OCI-LY3 (cell line): ENCODE measurements around the gene SUSD4.

Source experiments
- H2AFZ ChIP-seq: fragments of 200-600, 300-600 bp; shearing (Covaris generic); 2 replicates; pipeline ENCODE4 v1.6.0; 2014; ENCODE audit warnings: antibody characterized with exemption, low read depth, low read length
- H3K27ac ChIP-seq: fragments of 200-600, 300-600 bp; sonication (generic); 2 replicates; pipeline ENCODE4 v1.5.1; 2014; ENCODE audit warnings: mild to moderate bottlenecking, low read length, moderate library complexity, mixed read lengths
- H3K27me3 ChIP-seq: fragments of 200-600, 300-600 bp; sonication (generic); 2 replicates; pipeline ENCODE4 v1.6.1; 2014; ENCODE audit warnings: low read depth, low read length, mixed read lengths
- H3K36me3 ChIP-seq: fragments of 200-600, 300-600 bp; sonication (generic); replicated peaks from 2 replicates; pipeline ENCODE3; 2014; ENCODE audit warnings: low read depth, low read length, mixed read lengths
- H3K4me1 ChIP-seq: fragments of 300-600, 200-600 bp; sonication (generic); 2 replicates; pipeline ENCODE4 v1.6.1; 2014; ENCODE audit warnings: low read length, mixed read lengths
- H3K4me2 ChIP-seq: fragments of 200-600, 300-600 bp; sonication (generic); 2 replicates; pipeline ENCODE4 v1.6.1; 2014; ENCODE audit warnings: low read length, mixed read lengths
- H3K4me3 ChIP-seq: fragments of 300-600, 200-600 bp; sonication (generic); 2 replicates; pipeline ENCODE4 v1.5.1; 2014; ENCODE audit warnings: antibody characterized with exemption, mild to moderate bottlenecking, low read length, moderate library complexity
- H3K79me2 ChIP-seq: fragments of 300-600, 200-600 bp; shearing (Covaris generic); 2 replicates; pipeline ENCODE4 v1.6.1; 2014; ENCODE audit warnings: mild to moderate bottlenecking, low read length, mixed read lengths
- H3K9ac ChIP-seq: fragments of 300-600, 200-600 bp; shearing (Covaris generic); 2 replicates; pipeline ENCODE4 v1.6.0; 2014; ENCODE audit warnings: mild to moderate bottlenecking, low read length, moderate library complexity
- H3K9me3 ChIP-seq: fragments of 200-600, 300-600 bp; shearing (Covaris generic); 2 replicates; pipeline ENCODE4 v1.6.1; 2014; ENCODE audit warnings: low read length, mixed read lengths; ENCODE audit not compliant: insufficient read depth
- H4K20me1 ChIP-seq: fragments of 200-600, 300-600 bp; sonication (generic); 2 replicates; pipeline ENCODE4 v1.6.1; 2016; ENCODE audit warnings: low read length, mixed read lengths; ENCODE audit not compliant: insufficient read depth
- CTCF ChIP-seq: fragments of 200-600, 300-600 bp; sonication (generic); IDR thresholded peaks from 2 replicates; pipeline ENCODE4 v1.5.1; 2014; ENCODE audit warnings: antibody characterized with exemption, low read length, low read depth
- EZH2phosphoT487 ChIP-seq: fragments of 200-600 bp; shearing (Covaris generic); IDR thresholded peaks from 2 replicates; pipeline ENCODE4 v1.6.1; 2018; ENCODE audit warnings: antibody characterized with exemption, mixed run types, low read depth

Gene SUSD4

GRCh38 chr1:223203034-223203408, 161.0 kb downstream of the SUSD4 start:
- H3K27me3 ChIP-seq, result peaks cover 14% of the 10 kb centered on the region
- H3K4me3 ChIP-seq, result no peak overlapping the region
- H3K36me3 ChIP-seq, result no peaks in the 10 kb centered on the region
- no peaks in the 10 kb centered on the region for H4K20me1 ChIP-seq
- H3K4me2 ChIP-seq, result no peak overlapping the region
- no peaks in the 10 kb centered on the region for H3K79me2 ChIP-seq
- H3K4me1 ChIP-seq, result no peaks in the 10 kb centered on the region
- H3K27ac ChIP-seq, result no peak overlapping the region
- TF ChIP-seq CTCF (no peak), EZH2phosphoT487 (no peak)
- H3K9ac ChIP-seq, result no peak overlapping the region
- no peak overlapping the region for H2AFZ ChIP-seq
- H3K9me3 ChIP-seq, result no peaks in the 10 kb centered on the region

- Histone ChIP-seq H3K4me2 (no peak overlapping the region), H3K36me3 (no peaks in the 10 kb centered on the region), H3K79me2 (no peaks in the 10 kb centered on the region), H4K20me1 (no peaks in the 10 kb centered on the region), H3K4me1 (no peaks in the 10 kb centered on the region), H3K4me3 (no peak overlapping the region), H3K27me3 (peaks cover 9% of the 10 kb centered on the region; the same call in 1 of the 2 replicates), H3K9me3 (no peaks in the 10 kb centered on the region), H3K9ac (no peak overlapping the region), H3K27ac (no peak overlapping the region), H2AFZ (no peak overlapping the region)
- no peak for TF ChIP-seq EZH2phosphoT487
- no peak for TF ChIP-seq CTCF
These were observed 161.5 kb downstream of the SUSD4 start for GRCh38 chr1:223202376-223203033.

- Histone ChIP-seq H3K4me2 (no peak overlapping the region), H2AFZ (no peak overlapping the region), H3K36me3 (no peaks in the 10 kb centered on the region), H4K20me1 (no peaks in the 10 kb centered on the region), H3K4me3 (no peak overlapping the region), H3K9ac (no peak overlapping the region), H3K9me3 (no peaks in the 10 kb centered on the region), H3K79me2 (no peaks in the 10 kb centered on the region), H3K4me1 (no peaks in the 10 kb centered on the region), H3K27me3 (peaks cover 7% of the 10 kb centered on the region; the same call in 1 of the 2 replicates), H3K27ac (no peak overlapping the region)
- TF ChIP-seq CTCF, result no peak
- TF ChIP-seq EZH2phosphoT487, result no peak
These were observed 162.0 kb downstream of the SUSD4 start for GRCh38 chr1:223201967-223202366.

DNA sequence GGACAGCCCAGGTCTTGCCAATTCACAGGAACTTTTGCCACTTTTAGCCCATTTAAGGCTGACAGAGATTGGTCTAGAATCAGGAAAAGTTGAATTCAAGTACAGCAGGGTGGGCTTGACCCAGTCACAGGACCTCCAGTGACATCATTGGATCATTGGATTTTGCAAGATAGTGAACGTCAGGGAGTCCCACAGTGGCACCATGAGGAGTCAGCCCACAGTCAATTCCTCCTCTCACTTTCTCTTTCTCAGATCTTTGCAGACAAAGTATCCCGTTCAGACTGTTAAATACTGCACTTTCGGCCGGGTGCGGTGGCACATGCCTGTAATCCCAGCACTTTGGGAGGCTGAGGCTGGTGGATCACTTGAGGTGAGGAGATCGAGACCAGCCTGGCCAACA, 163.1 kb downstream of the SUSD4 start:
- Histone ChIP-seq H3K4me3 (no peak overlapping the region), H3K27ac (no peak overlapping the region), H3K4me2 (no peak overlapping the region), H3K27me3 (0 out of 2 replicates have a peak, but pooled peaks cover 7% of the 10 kb centered on the region), H4K20me1 (no peaks in the 10 kb centered on the region), H3K79me2 (no peaks in the 10 kb centered on the region), H2AFZ (no peak overlapping the region), H3K9ac (no peak overlapping the region), H3K36me3 (no peaks in the 10 kb centered on the region), H3K9me3 (no peaks in the 10 kb centered on the region), H3K4me1 (no peaks in the 10 kb centered on the region)
- no peak for TF ChIP-seq CTCF
- TF ChIP-seq EZH2phosphoT487, result no peak
